HepG2 (cell line): ENCODE results near the gene GLUD1. TPM values are rescaled to one million over a fixed set of nuclear protein-coding genes. Genes with fewer than 3 reads are reported as not detected.

Experiments used
- ADNP ChIP-seq: sonication (generic); formaldehyde crosslinking; IDR thresholded peaks from 2 replicates; pipeline ENCODE4 v1.4.0; 2020; ENCODE audit warnings: missing genetic modification reagents
- ARID3A ChIP-seq: IDR thresholded peaks from 2 replicates; pipeline ENCODE4 v1.6.1; 2012; ENCODE audit warnings: low read depth, low read length, improper control_type of control experiment
- ASH2L ChIP-seq: fragments of 300-600, 200-600 bp; sonication (generic); IDR thresholded peaks from 2 replicates; pipeline ENCODE4 v1.7.0; 2017; ENCODE audit warnings: low read depth, mild to moderate bottlenecking, moderate library complexity, mixed read lengths, low read length; ENCODE audit not compliant: insufficient read length
- ETS1 ChIP-seq: sonication (generic); formaldehyde crosslinking; IDR thresholded peaks from 2 replicates; pipeline ENCODE4 v1.4.0; 2020; ENCODE audit warnings: missing genetic modification reagents
- FOXA1 ChIP-seq, 2 experiments: fragments of 450-650 bp in 1 of 2; sonication (generic) in 1 of 2; formaldehyde crosslinking in 1 of 2; IDR thresholded peaks; 2 replicates each; pipeline versions ENCODE4 v1.4.0 to v1.6.1; 2016 to 2020; ENCODE audit warnings: missing genetic modification reagents in 1 of 2
- KLF15 ChIP-seq: sonication (generic); formaldehyde crosslinking; IDR thresholded peaks from 2 replicates; pipeline ENCODE4 v1.8.1; 2023; ENCODE audit warnings: borderline replicate concordance, mild to moderate bottlenecking, inconsistent platforms, missing genetic modification reagents, mixed read lengths
- MTA1 ChIP-seq: sonication (generic); formaldehyde crosslinking; IDR thresholded peaks from 2 replicates; pipeline ENCODE4 v1.4.0; 2020; ENCODE audit warnings: missing genetic modification reagents, mild to moderate bottlenecking, borderline replicate concordance
- NCOR1 ChIP-seq: fragments of 200-600 bp; sonication (generic); IDR thresholded peaks from 2 replicates; pipeline ENCODE4 v1.7.0; 2017; ENCODE audit warnings: antibody characterized with exemption, low read length, borderline replicate concordance
- PHF20 ChIP-seq: sonication (generic); formaldehyde crosslinking; IDR thresholded peaks from 2 replicates; pipeline ENCODE4 v1.5.0; 2020; ENCODE audit warnings: mild to moderate bottlenecking, missing genetic modification reagents
- PITX1 ChIP-seq: sonication (generic); formaldehyde crosslinking; IDR thresholded peaks from 2 replicates; pipeline ENCODE4 v1.5.1; 2020; ENCODE audit warnings: mild to moderate bottlenecking, missing genetic modification reagents
- POLR2AphosphoS2 ChIP-seq: IDR thresholded peaks from 2 replicates; pipeline ENCODE4 v1.6.1; 2011; ENCODE audit warnings: low read depth, low read length, improper control_type of control experiment
- RNF2 ChIP-seq: fragments of 450-650 bp; conservative IDR thresholded peaks from 2 replicates; pipeline ENCODE4 v1.6.1; 2016; ENCODE audit warnings: low read depth
- SP2 ChIP-seq: sonication (generic); formaldehyde crosslinking; IDR thresholded peaks from 2 replicates; pipeline ENCODE4 v1.5.1; 2020; ENCODE audit warnings: mild to moderate bottlenecking, missing genetic modification reagents
- STAT6 ChIP-seq: sonication (generic); formaldehyde crosslinking; IDR thresholded peaks from 2 replicates; pipeline ENCODE4 v1.4.0; 2020; ENCODE audit warnings: missing genetic modification reagents, mild to moderate bottlenecking, borderline replicate concordance
- ZC3H4 ChIP-seq: sonication (generic); formaldehyde crosslinking; IDR thresholded peaks from 2 replicates; pipeline ENCODE4 v1.4.0; 2020; ENCODE audit warnings: missing genetic modification reagents, borderline replicate concordance
- ZNF10 ChIP-seq: sonication (generic); formaldehyde crosslinking; IDR thresholded peaks from 2 replicates; pipeline ENCODE4 v1.4.0; 2020; ENCODE audit warnings: mild to moderate bottlenecking, low read depth, missing genetic modification reagents, borderline replicate concordance
- ZNF383 ChIP-seq: sonication (generic); formaldehyde crosslinking; IDR thresholded peaks from 2 replicates; pipeline ENCODE4 v1.4.0; 2020; ENCODE audit warnings: missing genetic modification reagents, mild to moderate bottlenecking, borderline replicate concordance
- ZNF563 ChIP-seq: sonication (generic); formaldehyde crosslinking; IDR thresholded peaks from 2 replicates; pipeline ENCODE4 v1.8.0; 2022; ENCODE audit warnings: mild to moderate bottlenecking, moderate library complexity, missing genetic modification reagents
- ZNF616 ChIP-seq: sonication (generic); formaldehyde crosslinking; IDR thresholded peaks from 2 replicates; pipeline ENCODE4 v1.5.0; 2020; ENCODE audit warnings: low read depth, mild to moderate bottlenecking, missing genetic modification reagents
- ZNF761 ChIP-seq: sonication (generic); formaldehyde crosslinking; conservative IDR thresholded peaks from 2 replicates; pipeline ENCODE4 v1.4.0; 2020; ENCODE audit warnings: mild to moderate bottlenecking, missing genetic modification reagents
- ZNF816 ChIP-seq: sonication (generic); formaldehyde crosslinking; IDR thresholded peaks from 2 replicates; pipeline ENCODE4 v1.8.0; 2022; ENCODE audit warnings: missing genetic modification reagents, mild to moderate bottlenecking, borderline replicate concordance
- polyA plus RNA-seq, 8 experiments: library from polyadenylated mRNA; depleted of rRNA in 3 of 8; stranded (reverse) in 7 of 8; unstranded in 1 of 8; fragments of >200 nt; fragmentation: Illumina TruSeq in 4 of 8; extraction: Trizol in 4 of 8; gene quantifications; 2 replicates each; pipeline versions ENCODE4 v1.2.1 to v1.2.3, GENCODE V29; 2011 to 2016; ENCODE audit warnings: low read depth in 4 of 8, missing spikeins in 1 of 8, mixed read lengths in 1 of 8; ENCODE audit not compliant: insufficient read depth in 1 of 8
- total RNA-seq, 5 experiments: library from RNA; depleted of rRNA; stranded (reverse); fragments of >200 nt; fragmentation: Illumina TruSeq; extraction: Trizol; gene quantifications; 2 replicates each; pipeline ENCODE4 v1.2.3, GENCODE V29; 2016; ENCODE audit warnings: low read depth in 1 of 5
- TF ChIP-seq, protein P1 (sequence below): IDR thresholded peaks from 2 replicates; pipeline ENCODE4 v1.6.1; 2016; ENCODE audit warnings: missing genetic modification reagents, missing compliant biosample characterization
- TF ChIP-seq, protein P2 (sequence below): sonication (generic); formaldehyde crosslinking; IDR thresholded peaks from 2 replicates; pipeline ENCODE4 v1.8.1; 2023; ENCODE audit warnings: mild to moderate bottlenecking, missing genetic modification reagents, borderline replicate concordance

Gene GLUD1
- total and polyA plus RNA-seq, 2 of the 13 experiments (the other 11 are each of a cell fraction or from before 2014, with no cell fraction given) = 301 to 798 TPM

GRCh38 chr10:87092861-87093631 is 1.6 kb downstream of the GLUD1 start (continued):
- TF ChIP-seq, protein P1, sequence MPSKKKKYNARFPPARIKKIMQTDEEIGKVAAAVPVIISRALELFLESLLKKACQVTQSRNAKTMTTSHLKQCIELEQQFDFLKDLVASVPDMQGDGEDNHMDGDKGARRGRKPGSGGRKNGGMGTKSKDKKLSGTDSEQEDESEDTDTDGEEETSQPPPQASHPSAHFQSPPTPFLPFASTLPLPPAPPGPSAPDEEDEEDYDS = peak; percentile 90
- TF ChIP-seq PITX1 (CRISPR knock-in tag) = peak; percentile 71; the same call in 1 of the 2 replicates
- TF ChIP-seq STAT6 (CRISPR knock-in tag) = no peak
- peak; percentile 62; the same call in 1 of the 2 replicates for TF ChIP-seq NCOR1
- TF ChIP-seq ASH2L = peak; percentile 72
- TF ChIP-seq PHF20 = peak; percentile 29; the same call in 1 of the 2 replicates
- TF ChIP-seq ZNF816 (CRISPR knock-in tag) = peak; percentile 84; the same call in 1 of the 2 replicates
- TF ChIP-seq ARID3A = peak; percentile 64
- TF ChIP-seq ZNF563 (CRISPR knock-in tag) = no peak
- TF ChIP-seq ZC3H4 (CRISPR knock-in tag) = no peak
- no peak for TF ChIP-seq KLF15 (CRISPR knock-in tag)
- TF ChIP-seq ADNP = no peak
- TF ChIP-seq ZNF761 (CRISPR knock-in tag) = no peak
- TF ChIP-seq ZNF616 = no peak
- TF ChIP-seq ZNF10 (CRISPR knock-in tag) = no peak
- TF ChIP-seq FOXA1 (IDR thresholded peaks at IDR 0.05) = no peak
- peak; percentile 71; the same call in 1 of the 2 replicates for TF ChIP-seq FOXA1 (CRISPR knock-in tag; IDR thresholded peaks at IDR 0.05)
- TF ChIP-seq, protein P2, sequence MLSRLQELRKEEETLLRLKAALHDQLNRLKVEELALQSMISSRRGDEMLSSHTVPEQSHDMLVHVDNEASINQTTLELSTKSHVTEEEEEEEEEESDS = no peak
- no peak for TF ChIP-seq SP2 (CRISPR knock-in tag)
- TF ChIP-seq RNF2 = no peak
- TF ChIP-seq MTA1 (CRISPR knock-in tag) = no peak
- TF ChIP-seq ETS1 (CRISPR knock-in tag) = no peak
- no peak for TF ChIP-seq ZNF383 (CRISPR knock-in tag)
- TF ChIP-seq POLR2AphosphoS2 = no peak
